ENCODE data around the gene CCDC34. TPM values are rescaled to one million over a fixed set of nuclear protein-coding genes. Genes with fewer than 3 reads are reported as not detected.
A peak's percentile ranks its signal among the peaks of the same experiment; 100 is the strongest.

CCDC34 gene
- total RNA-seq, 3 donors from 2014 or later (not counting 1 experiment from before 2014, with no cell fraction given): 0.99 to 3.0 (median 1.2) TPM

DNA sequence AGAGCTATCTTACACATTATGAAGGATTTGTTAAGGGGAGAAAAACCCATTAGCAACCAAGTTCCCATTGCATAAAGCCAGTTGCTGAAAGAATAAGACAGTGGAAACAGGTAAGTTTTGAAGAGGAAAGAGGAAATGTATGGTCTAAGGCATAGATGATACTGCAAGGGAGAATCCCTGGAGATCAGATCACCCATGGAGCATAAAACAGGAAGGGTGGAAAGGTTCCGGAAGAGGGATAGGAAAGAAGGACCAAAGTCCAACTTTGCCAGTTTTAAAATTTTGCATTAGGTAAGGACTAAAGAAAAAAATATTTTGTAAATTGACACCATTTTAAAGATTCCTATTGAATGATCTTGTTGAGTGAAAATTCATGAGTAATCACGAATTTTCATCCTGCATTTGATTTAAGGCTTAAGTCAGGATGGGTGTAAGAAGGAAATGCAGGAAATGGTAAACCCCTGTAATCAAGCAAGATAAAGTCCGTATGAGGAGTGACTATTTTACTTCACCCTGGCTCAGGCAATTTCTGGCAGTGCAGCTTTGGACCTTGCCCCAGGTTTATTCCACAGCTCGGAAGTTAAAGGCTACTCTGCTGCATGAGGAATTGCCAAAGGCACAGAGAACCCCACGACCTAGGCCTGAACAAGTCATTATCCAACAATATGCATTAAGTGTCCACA lies 70.9 kb downstream of the CCDC34 start:
- H3K9me3 ChIP-seq (ENCODE audit: control insufficient read depth, insufficient read depth, low read length): peaks cover 6% of the 10 kb centered on the region
- Mint-ChIP-seq H3K4me1 (no peaks in the 10 kb centered on the region), H3K9me3 (peaks cover 2 to 13% of the 10 kb centered on the region in 2 donors), H3K27ac (no peak overlapping the region), H3K4me3 (no peak overlapping the region), H3K27me3 (ENCODE audit: low read depth in 2 of 2) (no peaks in the 10 kb centered on the region), H3K36me3 (no peaks in the 10 kb centered on the region)
- no peaks in the 10 kb centered on the region for H3K4me1 ChIP-seq (ENCODE audit: control insufficient read depth, insufficient read depth, low read length)
- 68% methylated on average over 5 of the region's 5 CpGs for WGBS (ENCODE audit: insufficient coverage)
- TF ChIP-seq, protein P1, sequence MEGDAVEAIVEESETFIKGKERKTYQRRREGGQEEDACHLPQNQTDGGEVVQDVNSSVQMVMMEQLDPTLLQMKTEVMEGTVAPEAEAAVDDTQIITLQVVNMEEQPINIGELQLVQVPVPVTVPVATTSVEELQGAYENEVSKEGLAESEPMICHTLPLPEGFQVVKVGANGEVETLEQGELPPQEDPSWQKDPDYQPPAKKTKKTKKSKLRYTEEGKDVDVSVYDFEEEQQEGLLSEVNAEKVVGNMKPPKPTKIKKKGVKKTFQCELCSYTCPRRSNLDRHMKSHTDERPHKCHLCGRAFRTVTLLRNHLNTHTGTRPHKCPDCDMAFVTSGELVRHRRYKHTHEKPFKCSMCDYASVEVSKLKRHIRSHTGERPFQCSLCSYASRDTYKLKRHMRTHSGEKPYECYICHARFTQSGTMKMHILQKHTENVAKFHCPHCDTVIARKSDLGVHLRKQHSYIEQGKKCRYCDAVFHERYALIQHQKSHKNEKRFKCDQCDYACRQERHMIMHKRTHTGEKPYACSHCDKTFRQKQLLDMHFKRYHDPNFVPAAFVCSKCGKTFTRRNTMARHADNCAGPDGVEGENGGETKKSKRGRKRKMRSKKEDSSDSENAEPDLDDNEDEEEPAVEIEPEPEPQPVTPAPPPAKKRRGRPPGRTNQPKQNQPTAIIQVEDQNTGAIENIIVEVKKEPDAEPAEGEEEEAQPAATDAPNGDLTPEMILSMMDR (IDR thresholded peaks at IDR 0.05): no peak
- intact Hi-C loops (cut with micrococcal nuclease): no loop called here
- H3K36me3 ChIP-seq (ENCODE audit: control insufficient read depth, insufficient read depth, low read length): no peaks in the 10 kb centered on the region
- DNase-seq: no peak
- H3K27me3 ChIP-seq (ENCODE audit: control insufficient read depth, insufficient read depth, low read length): no peaks in the 10 kb centered on the region
- ATAC-seq: no peak
- H3K4me3 ChIP-seq (ENCODE audit: low read length): no peak overlapping the region
- no peak overlapping the region for H3K27ac ChIP-seq (ENCODE audit: low read length)

DNA sequence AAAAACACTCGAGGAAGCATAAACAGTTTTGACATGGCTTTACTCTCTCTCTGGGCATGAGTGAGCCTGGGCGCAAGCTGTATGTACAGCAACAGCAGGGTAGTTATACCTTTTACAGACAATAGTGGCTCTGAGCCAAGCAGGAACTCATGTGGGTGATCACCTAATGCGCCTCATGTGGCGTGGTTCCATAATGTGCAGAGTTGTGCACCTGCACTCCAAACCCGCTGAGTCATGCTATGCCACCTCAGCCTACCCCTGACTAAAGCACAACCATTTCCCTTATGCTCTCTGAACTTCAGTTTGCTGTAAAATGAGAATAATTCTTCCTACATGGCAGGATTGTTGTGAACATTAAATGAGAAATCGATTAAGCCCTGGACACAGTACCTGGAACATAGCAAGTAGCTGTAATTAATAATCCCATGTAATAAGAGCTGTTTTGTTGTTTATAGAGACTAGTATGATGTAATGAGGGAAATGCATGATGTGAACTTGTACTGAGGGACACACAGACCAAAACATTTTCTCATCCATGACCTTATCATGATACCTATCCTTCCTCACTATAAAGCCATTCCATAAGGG lies 71.6 kb downstream of the CCDC34 start:
- WGBS (ENCODE audit: insufficient coverage): 90% methylated on average over 6 of the region's 6 CpGs
- DNase-seq: peak in 1 of 2 donors; percentile 21

DNA sequence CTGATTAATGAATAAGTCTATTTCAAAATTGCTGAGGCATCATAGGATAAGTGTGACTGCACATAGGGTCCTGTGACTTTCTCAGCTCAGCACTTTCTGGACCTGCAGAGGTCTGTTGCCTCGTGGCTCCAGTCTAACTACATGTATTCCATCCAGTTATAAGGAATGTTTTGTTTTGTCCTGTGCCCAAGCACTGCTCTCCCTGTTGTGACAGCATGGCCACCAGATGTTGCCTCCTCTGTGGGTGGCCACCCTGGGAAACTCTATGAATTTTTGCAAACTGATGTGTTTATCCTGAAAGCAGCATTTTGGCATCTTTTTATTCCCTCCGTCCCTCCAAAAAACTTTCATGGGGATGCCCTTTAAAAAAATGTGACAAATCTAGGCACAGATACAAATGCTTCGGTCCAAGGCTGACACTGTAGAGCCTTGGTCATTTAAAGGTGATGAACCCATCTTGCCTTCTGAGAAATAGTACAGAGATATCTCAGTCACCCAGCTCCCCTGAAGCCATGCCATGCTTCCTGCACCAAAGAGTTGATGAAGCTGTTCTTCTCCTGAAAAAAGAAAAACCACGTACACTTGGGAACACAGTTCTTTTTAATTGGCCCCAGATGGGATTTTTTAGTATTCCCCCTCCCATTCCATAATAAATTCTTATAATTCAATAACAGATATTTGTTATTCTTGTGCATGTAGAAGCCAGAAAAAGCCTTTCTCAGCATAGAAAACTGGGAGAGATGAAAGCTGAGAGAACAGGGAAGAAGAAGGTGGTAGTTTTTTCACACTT lies 72.6 kb downstream of the CCDC34 start:
- no peak for DNase-seq
- TF ChIP-seq, protein P1 (IDR thresholded peaks at IDR 0.05): no peak

More for the DNA sequence above, 71.6 kb downstream of the CCDC34 start:
- Histone ChIP-seq H3K27ac (ENCODE audit: low read length) (no peak overlapping the region), H3K4me3 (ENCODE audit: low read length) (no peak overlapping the region), H3K27me3 (ENCODE audit: control insufficient read depth, insufficient read depth, low read length) (no peaks in the 10 kb centered on the region), H3K36me3 (ENCODE audit: control insufficient read depth, insufficient read depth, low read length) (no peaks in the 10 kb centered on the region), H3K9me3 (ENCODE audit: control insufficient read depth, insufficient read depth, low read length) (peaks cover 6% of the 10 kb centered on the region), H3K4me1 (ENCODE audit: control insufficient read depth, insufficient read depth, low read length) (no peaks in the 10 kb centered on the region)
- TF ChIP-seq, protein P1 (IDR thresholded peaks at IDR 0.05): no peak
- H3K27me3 Mint-ChIP-seq (ENCODE audit: low read depth in 2 of 2): no peaks in the 10 kb centered on the region
- H3K36me3 Mint-ChIP-seq: no peaks in the 10 kb centered on the region
- peaks cover 2 to 13% of the 10 kb centered on the region in 2 donors for H3K9me3 Mint-ChIP-seq
- H3K27ac Mint-ChIP-seq: no peak overlapping the region
- intact Hi-C loops (cut with micrococcal nuclease): no loop called here
- H3K4me1 Mint-ChIP-seq: no peaks in the 10 kb centered on the region
- ATAC-seq: no peak
- H3K4me3 Mint-ChIP-seq: no peak overlapping the region

More for the DNA sequence above, 72.6 kb downstream of the CCDC34 start:
- Histone ChIP-seq H3K9me3 (ENCODE audit: control insufficient read depth, insufficient read depth, low read length) (peaks cover 6% of the 10 kb centered on the region), H3K4me1 (ENCODE audit: control insufficient read depth, insufficient read depth, low read length) (no peaks in the 10 kb centered on the region), H3K36me3 (ENCODE audit: control insufficient read depth, insufficient read depth, low read length) (no peaks in the 10 kb centered on the region), H3K27ac (ENCODE audit: low read length) (no peak overlapping the region), H3K4me3 (ENCODE audit: low read length) (no peak overlapping the region), H3K27me3 (ENCODE audit: control insufficient read depth, insufficient read depth, low read length) (no peaks in the 10 kb centered on the region)
- no peaks in the 10 kb centered on the region for H3K36me3 Mint-ChIP-seq
- intact Hi-C loops (cut with micrococcal nuclease): no loop called here
- H3K9me3 Mint-ChIP-seq: peaks cover 2 to 13% of the 10 kb centered on the region in 2 donors
- H3K27me3 Mint-ChIP-seq (ENCODE audit: low read depth in 2 of 2): no peaks in the 10 kb centered on the region
- no peak overlapping the region for H3K4me3 Mint-ChIP-seq
- ATAC-seq: no peak
- WGBS (ENCODE audit: insufficient coverage): 76% methylated on average over 4 of the region's 4 CpGs
- no peak overlapping the region for H3K27ac Mint-ChIP-seq
- no peaks in the 10 kb centered on the region for H3K4me1 Mint-ChIP-seq

Other genes starting within 250 kb of the CCDC34 start
- gene LGR4, start 109.6 kb upstream of the CCDC34 start, total RNA-seq: under 1 TPM; 0.08 to 0.70 (median 0.35) TPM
- gene LIN7C, start 143.6 kb upstream of the CCDC34 start, total RNA-seq: 10 to 100 TPM; 16.4 to 25.3 (median 22.5) TPM